GM06990 (cell line): Measurements from ENCODE around the gene ERC2.

Experiments used
- DNase-seq: peaks from one replicate; pipeline ENCODE4 v3.0.0-alpha.2; 2011; ENCODE audit not compliant: insufficient read length; ENCODE audit errors: extremely low read depth
- H3K27me3 ChIP-seq: replicated peaks from 2 replicates; pipeline ENCODE4 v1.6.0; 2011; ENCODE audit warnings: low read length; ENCODE audit not compliant: control insufficient read depth, insufficient read depth
- H3K36me3 ChIP-seq: 2 replicates; pipeline ENCODE4 v1.5.1; 2011; ENCODE audit warnings: low read length; ENCODE audit not compliant: control insufficient read depth, insufficient read depth
- H3K4me3 ChIP-seq: replicated peaks from 2 replicates; pipeline ENCODE4 v1.5.1; 2011; ENCODE audit warnings: low read depth, mild to moderate bottlenecking, control low read depth, low read length
- CTCF ChIP-seq: IDR thresholded peaks from 2 replicates; pipeline ENCODE4 v1.5.1; 2011; ENCODE audit warnings: low read length, control low read depth, mild to moderate bottlenecking, inconsistent platforms; ENCODE audit not compliant: insufficient read depth, poor library complexity, severe bottlenecking

The ERC2 gene

GRCh38 chr3:55481744-55482495 lies 986.3 kb downstream of the ERC2 start:
- TF ChIP-seq CTCF = no peak
- peak; percentile 37 for DNase-seq
- Histone ChIP-seq H3K36me3 (no peaks in the 10 kb centered on the region), H3K4me3 (peak overlapping the region; percentile 15), H3K27me3 (peaks cover 4% of the 10 kb centered on the region)

DNA sequence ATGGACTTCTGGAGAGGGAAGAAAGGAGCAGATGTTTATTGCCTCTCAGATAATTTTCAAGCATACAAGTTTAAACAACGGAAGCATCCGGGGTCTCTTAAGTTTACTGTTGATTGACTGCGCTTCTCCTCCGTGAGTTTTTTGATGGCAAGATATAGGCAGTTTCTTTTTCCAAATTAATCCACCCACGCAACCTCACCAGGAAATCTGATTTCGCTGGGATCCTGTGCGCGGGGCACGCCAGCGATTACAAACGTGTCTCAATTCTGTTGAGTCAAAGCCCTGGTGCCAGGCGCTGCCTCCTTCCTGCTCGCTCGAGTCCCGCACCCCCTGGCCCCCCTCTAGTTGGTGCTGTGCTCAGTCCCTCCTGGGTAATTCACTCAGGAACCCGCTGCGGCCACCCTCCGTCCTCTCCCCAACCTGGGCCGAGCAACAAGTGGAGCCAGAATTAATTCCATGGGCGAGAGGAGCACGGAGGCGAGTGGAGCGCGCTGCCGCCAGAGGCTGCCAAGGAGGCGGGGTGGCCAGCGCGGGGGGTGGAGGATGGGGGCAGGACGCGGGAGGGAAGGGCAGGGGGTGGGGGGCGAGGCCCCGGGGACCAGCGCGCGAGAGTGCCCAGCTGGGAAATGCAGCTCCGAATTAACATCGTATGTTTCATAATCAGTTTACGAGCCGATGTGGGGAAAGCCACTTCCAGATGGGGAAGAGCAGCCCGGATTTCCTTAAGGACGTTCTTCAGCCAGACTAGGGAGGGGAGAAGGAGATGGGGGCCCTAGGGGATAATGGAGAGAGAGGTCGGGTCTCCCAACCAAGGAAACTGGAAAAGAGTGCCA lies 987.1 kb downstream of the ERC2 start:
- no peak for DNase-seq
- TF ChIP-seq CTCF = no peak
- Histone ChIP-seq H3K4me3 (no peak overlapping the region), H3K27me3 (peaks cover 4% of the 10 kb centered on the region), H3K36me3 (no peaks in the 10 kb centered on the region)

DNA sequence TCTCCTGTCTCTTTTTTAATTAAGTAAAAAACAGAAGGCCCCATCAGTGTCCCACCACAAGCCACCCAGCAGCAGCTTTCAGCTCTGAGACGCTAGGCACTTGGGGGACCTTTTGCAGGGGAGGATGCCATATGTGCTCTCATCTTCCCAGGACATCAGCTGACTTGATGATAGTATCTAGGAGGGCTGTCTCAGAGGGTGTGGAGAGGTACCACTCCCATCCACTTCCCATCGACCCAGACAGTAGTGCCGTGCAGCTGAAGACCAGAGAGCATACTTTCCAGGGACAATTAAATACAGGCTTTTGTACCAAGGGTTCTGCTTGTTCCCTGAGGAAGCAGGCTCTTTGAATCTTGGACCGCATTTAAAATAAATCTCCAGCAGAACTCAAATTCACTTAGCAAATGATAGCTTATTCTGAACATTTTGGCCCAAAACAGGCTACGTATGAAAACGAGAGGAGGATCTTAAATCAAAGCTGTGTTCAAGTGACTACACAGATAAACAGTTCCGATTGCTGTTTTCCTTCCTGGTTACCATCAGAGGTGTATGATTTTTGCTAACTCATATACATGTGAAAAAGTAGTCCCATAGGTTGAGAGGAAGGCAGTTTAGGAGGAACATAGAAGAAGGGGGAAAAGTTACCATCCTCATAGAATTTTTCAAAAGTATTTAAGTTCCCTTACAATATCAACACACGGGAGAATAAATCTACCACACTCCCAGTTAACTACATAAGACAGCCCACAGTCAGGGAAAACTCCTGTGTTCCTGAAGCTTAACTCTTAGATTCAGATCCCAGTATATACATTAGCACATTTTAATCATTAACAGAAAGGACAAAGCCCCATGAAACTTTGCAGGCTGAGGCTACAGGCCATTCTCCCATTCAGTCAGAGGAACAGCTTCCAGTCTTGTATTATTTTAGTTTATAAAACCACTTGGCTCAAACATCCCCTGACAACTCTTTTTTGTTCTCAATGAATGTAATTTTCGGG lies 990.7 kb downstream of the ERC2 start:
- Histone ChIP-seq H3K27me3 (peaks cover 4% of the 10 kb centered on the region), H3K36me3 (no peaks in the 10 kb centered on the region), H3K4me3 (no peak overlapping the region)
- DNase-seq = no peak
- no peak for TF ChIP-seq CTCF

GRCh38 chr3:55476515-55476914 lies 991.8 kb downstream of the ERC2 start:
- Histone ChIP-seq H3K36me3 (no peaks in the 10 kb centered on the region), H3K4me3 (no peak overlapping the region), H3K27me3 (peaks cover 1% of the 10 kb centered on the region)
- TF ChIP-seq CTCF = no peak
- DNase-seq = no peak

- H3K4me3 ChIP-seq = no peak overlapping the region
- H3K27me3 ChIP-seq = no peaks in the 10 kb centered on the region
- TF ChIP-seq CTCF = no peak
- peak; percentile 3 for DNase-seq
- no peaks in the 10 kb centered on the region for H3K36me3 ChIP-seq
Observed at GRCh38 chr3:55474213-55474632, 994.0 kb downstream of the ERC2 start.
